H9 (cell line): Measurements from ENCODE around the gene TMED7. TPM values are rescaled to one million over a fixed set of nuclear protein-coding genes. Genes with fewer than 3 reads are reported as not detected.
A peak's percentile ranks its signal among the peaks of the same experiment; 100 is the strongest.

ENCODE experiments used
- DNase-seq: peaks from one replicate; pipeline ENCODE4 v3.0.0-alpha.2; 2017
- H2AFZ ChIP-seq: one replicate; pipeline ENCODE4 v1.6.1; 2013; ENCODE audit warnings: mild to moderate bottlenecking, low read length, control low read depth, moderate library complexity
- H2AK5ac ChIP-seq: 2 replicates; pipeline ENCODE4 v1.6.1; 2013; ENCODE audit warnings: low read length, control low read depth, mixed read lengths; ENCODE audit not compliant: insufficient read length
- H2BK120ac ChIP-seq: one replicate; pipeline ENCODE4 v1.6.1; 2013; ENCODE audit warnings: low read depth, mild to moderate bottlenecking, low read length, control low read depth, inconsistent platforms; ENCODE audit not compliant: poor library complexity, severe bottlenecking
- H2BK12ac ChIP-seq: 2 replicates; pipeline ENCODE4 v1.6.1; 2013; ENCODE audit warnings: low read length, control low read depth, mixed read lengths, low read depth; ENCODE audit not compliant: insufficient read length
- H2BK15ac ChIP-seq: 2 replicates; pipeline ENCODE4 v1.6.1; 2013; ENCODE audit warnings: low read depth, low read length, control low read depth
- H2BK20ac ChIP-seq: one replicate; pipeline ENCODE4 v1.6.1; 2013; ENCODE audit warnings: low read depth, mild to moderate bottlenecking, low read length, control low read depth, inconsistent platforms; ENCODE audit not compliant: poor library complexity, severe bottlenecking
- H2BK5ac ChIP-seq: 2 replicates; pipeline ENCODE4 v1.6.1; 2013; ENCODE audit warnings: low read length, control low read depth, mixed read lengths; ENCODE audit not compliant: insufficient read length
- H3K14ac ChIP-seq: 2 replicates; pipeline ENCODE4 v1.6.1; 2013; ENCODE audit warnings: low read length, control low read depth; ENCODE audit not compliant: insufficient read depth
- H3K18ac ChIP-seq: 2 replicates; pipeline ENCODE4 v1.6.1; 2013; ENCODE audit warnings: low read depth, mild to moderate bottlenecking, mixed read lengths, low read length, control low read depth; ENCODE audit not compliant: insufficient read length
- H3K23ac ChIP-seq: 2 replicates; pipeline ENCODE4 v1.6.1; 2013; ENCODE audit warnings: low read length, control low read depth, mixed read lengths, low read depth; ENCODE audit not compliant: insufficient read length
- H3K23me2 ChIP-seq: 2 replicates; pipeline ENCODE4 v1.6.1; 2013; ENCODE audit warnings: low read depth, mild to moderate bottlenecking, mixed read lengths, low read length, control low read depth; ENCODE audit not compliant: insufficient read length, poor library complexity, severe bottlenecking
- H3K27ac ChIP-seq: 2 replicates; pipeline ENCODE4 v1.5.1; 2013; ENCODE audit warnings: low read length, control low read depth, mixed read lengths, low read depth; ENCODE audit not compliant: insufficient read length
- H3K27me3 ChIP-seq: 2 replicates; pipeline ENCODE4 v1.6.1; 2013; ENCODE audit warnings: low read length, control low read depth, inconsistent platforms; ENCODE audit not compliant: insufficient read depth
- H3K4ac ChIP-seq: 2 replicates; pipeline ENCODE4 v1.6.1; 2013; ENCODE audit warnings: low read depth, mild to moderate bottlenecking, control low read depth, inconsistent platforms, low read length, moderate library complexity
- H3K4me1 ChIP-seq: 2 replicates; pipeline ENCODE4 v1.6.1; 2013; ENCODE audit warnings: low read length, control low read depth, inconsistent platforms; ENCODE audit not compliant: insufficient read depth
- H3K4me2 ChIP-seq: 2 replicates; pipeline ENCODE4 v1.6.1; 2013; ENCODE audit warnings: low read length, control low read depth, mixed read lengths; ENCODE audit not compliant: insufficient read length, insufficient read depth
- H3K56ac ChIP-seq: 2 replicates; pipeline ENCODE4 v1.6.1; 2013; ENCODE audit warnings: low read depth, mild to moderate bottlenecking, mixed read lengths, low read length, control low read depth; ENCODE audit not compliant: insufficient read length
- H3K79me1 ChIP-seq: 2 replicates; pipeline ENCODE4 v1.6.1; 2013; ENCODE audit warnings: low read depth, mild to moderate bottlenecking, moderate library complexity, low read length, control low read depth, inconsistent platforms; ENCODE audit not compliant: insufficient read depth, poor library complexity, severe bottlenecking
- H3K79me2 ChIP-seq: 2 replicates; pipeline ENCODE4 v1.6.1; 2013; ENCODE audit warnings: low read length, control low read depth, inconsistent platforms; ENCODE audit not compliant: insufficient read depth
- H3K9ac ChIP-seq: 2 replicates; pipeline ENCODE4 v1.6.1; 2013; ENCODE audit warnings: low read length, control low read depth, mixed read lengths; ENCODE audit not compliant: insufficient read length; ENCODE audit errors: extremely low read depth
- H3K9me3 ChIP-seq: one replicate; pipeline ENCODE4 v1.6.1; 2013; ENCODE audit warnings: low read depth, low read length, inconsistent platforms; ENCODE audit not compliant: control insufficient read depth
- H3T11ph ChIP-seq: one replicate; pipeline ENCODE4 v1.6.1; 2013; ENCODE audit warnings: mild to moderate bottlenecking, low read length, control low read depth, inconsistent platforms
- H4K20me1 ChIP-seq: one replicate; pipeline ENCODE4 v1.6.1; 2013; ENCODE audit not compliant: control insufficient read depth, insufficient read length, insufficient read depth
- H4K5ac ChIP-seq: 2 replicates; pipeline ENCODE4 v1.6.1; 2013; ENCODE audit warnings: low read depth, mild to moderate bottlenecking, mixed read lengths, low read length, control low read depth; ENCODE audit not compliant: insufficient read length
- H4K8ac ChIP-seq: replicated peaks from 2 replicates; pipeline ENCODE4 v1.6.1; 2013; ENCODE audit warnings: low read length, control low read depth, mixed read lengths, low read depth; ENCODE audit not compliant: insufficient read length
- H4K91ac ChIP-seq: 2 replicates; pipeline ENCODE4 v1.6.1; 2013; ENCODE audit warnings: low read depth, mild to moderate bottlenecking, moderate library complexity, mixed read lengths, low read length, control low read depth; ENCODE audit not compliant: insufficient read length
- H3K27ac Mint-ChIP-seq, 3 experiments: 2 replicates in 2 of 3; 3 replicates in 1 of 3; pipeline ENCODE4 v1.8.0; 2020 to 2021; ENCODE audit warnings: mixed read lengths in 3 of 3, mild to moderate bottlenecking in 1 of 3, moderate library complexity in 1 of 3
- H3K27me3 Mint-ChIP-seq: 2 replicates; pipeline ENCODE4 v1.8.0; 2021; ENCODE audit warnings: low read depth, mild to moderate bottlenecking, moderate library complexity, mixed read lengths
- H3K36me3 Mint-ChIP-seq, 3 experiments: 2 replicates in 2 of 3; 3 replicates in 1 of 3; pipeline ENCODE4 v1.8.0; 2020 to 2021; ENCODE audit warnings: low read depth in 3 of 3, mixed read lengths in 3 of 3; ENCODE audit not compliant: insufficient read depth in 1 of 3
- H3K4me1 Mint-ChIP-seq, 2 experiments: 2 replicates each; pipeline ENCODE4 v1.8.0; 2020; ENCODE audit warnings: mixed read lengths in 2 of 2
- H3K4me3 Mint-ChIP-seq, 2 experiments: 2 replicates in 1 of 2; 3 replicates in 1 of 2; pipeline ENCODE4 v1.8.0; 2020 to 2021; ENCODE audit warnings: mild to moderate bottlenecking in 2 of 2, mixed read lengths in 2 of 2, moderate library complexity in 1 of 2
- H3K9me3 Mint-ChIP-seq, 2 experiments: 2 replicates in 1 of 2; 3 replicates in 1 of 2; pipeline ENCODE4 v1.8.0; 2020; ENCODE audit warnings: mild to moderate bottlenecking in 2 of 2, mixed read lengths in 2 of 2, moderate library complexity in 1 of 2
- WGBS: extraction: QIAGEN DNeasy Blood & Tissue Kit; methylation state at CpG from one replicate; pipeline ENCODE4 v1.1.7; 2013; ENCODE audit warnings: missing lambda C conversion rate, low lambda C conversion rate, mixed read lengths; ENCODE audit not compliant: insufficient read length; ENCODE audit errors: extremely low coverage; 5-methylcytosine and 5-hydroxymethylcytosine counted together
- total RNA-seq: library from RNA; stranded (reverse); gene quantifications from 2 replicates; pipeline ENCODE4 v1.2.1, GENCODE V29; 2021
- TF ChIP-seq, protein P1 (sequence below): fragments of 200-600 bp; sonication (generic); conservative IDR thresholded peaks from 3 replicates; pipeline ENCODE4 v1.8.0; 2021; ENCODE audit warnings: antibody characterized with exemption, mild to moderate bottlenecking

TMED7 gene
- total RNA-seq, 1 experiment from 2014 or later: 68.8 TPM

DNA sequence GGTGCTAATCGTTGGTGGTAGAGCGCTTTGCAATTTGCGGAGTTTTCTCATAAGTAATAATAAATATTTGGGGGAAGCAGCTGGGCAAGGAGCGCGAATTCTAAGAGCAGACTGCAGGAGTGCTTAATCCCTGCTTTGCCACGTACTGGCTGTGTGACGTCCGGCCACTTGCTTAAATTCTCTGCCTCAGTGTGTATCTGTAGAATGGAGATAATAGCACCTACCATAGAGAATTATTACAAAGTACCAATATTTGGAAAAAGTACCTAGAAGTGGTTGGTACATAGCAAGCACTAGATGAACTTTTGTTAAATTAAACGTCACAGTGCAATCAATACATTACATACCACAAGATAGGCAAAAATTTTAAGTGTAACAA, 598 bp upstream of the TMED7 start:
- no CpG with 5 or more reads among the region's 9 CpGs for WGBS
- Histone ChIP-seq H4K5ac (no peak overlapping the region), H3K79me2 (peaks cover 24% of the 10 kb centered on the region; the same call in 1 of the 2 replicates), H3K27ac (no peak overlapping the region), H3K79me1 (peaks cover 10% of the 10 kb centered on the region), H4K8ac (no peak overlapping the region), H3T11ph (no peak overlapping the region), H3K4ac (no peak overlapping the region), H4K91ac (no peak overlapping the region), H3K27me3 (no peaks in the 10 kb centered on the region), H3K9ac (peak overlapping the region; percentile 5), H3K56ac (no peak overlapping the region), H2BK5ac (no peak overlapping the region), H4K20me1 (no peaks in the 10 kb centered on the region), H3K23me2 (peaks cover 2% of the 10 kb centered on the region), H3K4me2 (peak overlapping the region; percentile 82), H3K23ac (no peak overlapping the region), H3K14ac (no peak overlapping the region), H2BK12ac (no peak overlapping the region), H2AFZ (no peak overlapping the region), H2BK120ac (no peak overlapping the region), H2BK20ac (no peak overlapping the region), H2AK5ac (no peak overlapping the region), H3K18ac (no peak overlapping the region), H3K4me1 (no peaks in the 10 kb centered on the region; the same call in 1 of the 2 replicates), H2BK15ac (no peak overlapping the region), H3K9me3 (no peaks in the 10 kb centered on the region)
- Mint-ChIP-seq H3K27ac (peak overlapping the region; percentile 95 to 97 (median 97)), H3K27me3 (no peaks in the 10 kb centered on the region), H3K4me1 (peaks cover 15 to 16% of the 10 kb centered on the region in 2 experiments), H3K36me3 (peaks cover 0 to 1% (median 0%) of the 10 kb centered on the region in 3 experiments; a peak in 3 of 7 replicates), H3K4me3 (no peak overlapping the region; a peak in 1 of 5 replicates), H3K9me3 (no peaks in the 10 kb centered on the region; a peak in 1 of 5 replicates)
- TF ChIP-seq, protein P1, sequence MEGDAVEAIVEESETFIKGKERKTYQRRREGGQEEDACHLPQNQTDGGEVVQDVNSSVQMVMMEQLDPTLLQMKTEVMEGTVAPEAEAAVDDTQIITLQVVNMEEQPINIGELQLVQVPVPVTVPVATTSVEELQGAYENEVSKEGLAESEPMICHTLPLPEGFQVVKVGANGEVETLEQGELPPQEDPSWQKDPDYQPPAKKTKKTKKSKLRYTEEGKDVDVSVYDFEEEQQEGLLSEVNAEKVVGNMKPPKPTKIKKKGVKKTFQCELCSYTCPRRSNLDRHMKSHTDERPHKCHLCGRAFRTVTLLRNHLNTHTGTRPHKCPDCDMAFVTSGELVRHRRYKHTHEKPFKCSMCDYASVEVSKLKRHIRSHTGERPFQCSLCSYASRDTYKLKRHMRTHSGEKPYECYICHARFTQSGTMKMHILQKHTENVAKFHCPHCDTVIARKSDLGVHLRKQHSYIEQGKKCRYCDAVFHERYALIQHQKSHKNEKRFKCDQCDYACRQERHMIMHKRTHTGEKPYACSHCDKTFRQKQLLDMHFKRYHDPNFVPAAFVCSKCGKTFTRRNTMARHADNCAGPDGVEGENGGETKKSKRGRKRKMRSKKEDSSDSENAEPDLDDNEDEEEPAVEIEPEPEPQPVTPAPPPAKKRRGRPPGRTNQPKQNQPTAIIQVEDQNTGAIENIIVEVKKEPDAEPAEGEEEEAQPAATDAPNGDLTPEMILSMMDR: no peak
- DNase-seq: no peak
